ENCODE results near the gene DDX42. TPM values are rescaled to one million over a fixed set of nuclear protein-coding genes. Genes with fewer than 3 reads are reported as not detected.

Gene DDX42
- total and polyA plus RNA-seq, 2 experiments from 2014 or later: 57.8 to 101 TPM

DNA sequence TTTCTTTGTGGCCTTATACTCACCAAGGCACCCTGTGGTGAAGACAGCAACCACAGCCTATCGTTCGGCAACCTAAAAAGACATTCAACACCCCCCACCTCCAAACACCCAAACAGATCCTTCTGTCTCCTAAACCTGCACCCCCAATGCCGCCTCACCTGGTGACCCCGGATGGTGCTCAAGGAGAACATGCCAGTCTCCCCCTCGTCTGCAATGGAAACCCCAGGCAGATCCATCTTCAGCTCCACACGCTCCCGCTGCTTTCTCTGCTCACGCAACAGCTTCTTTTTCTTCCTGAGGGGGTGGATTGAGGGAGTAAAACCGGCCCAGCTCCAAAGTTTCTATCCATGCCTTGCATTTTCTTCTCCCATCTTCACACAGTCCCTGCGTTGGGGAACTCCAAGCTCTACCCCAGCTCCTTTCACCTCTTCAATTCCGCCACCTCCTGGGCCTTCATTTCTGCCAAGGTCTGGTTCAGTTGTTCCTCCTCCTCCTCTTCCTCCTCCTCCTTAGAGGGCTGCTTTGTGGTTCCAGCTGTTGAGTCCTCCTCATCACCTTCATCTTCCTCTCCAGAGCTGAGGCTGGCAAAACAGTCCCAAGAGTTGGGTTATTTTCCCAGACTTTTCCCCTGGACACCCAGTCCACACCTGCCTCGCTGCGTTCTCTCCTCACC lies 49.8 kb downstream of the DDX42 start:
- H3K4me3 Mint-ChIP-seq: no peak overlapping the region; the same call in 2 of the 3 replicates
- Histone ChIP-seq H3F3A (replicated peaks; ENCODE audit: low read depth) (peaks cover 22% of the 10 kb centered on the region), H3K36me3 (ENCODE audit: insufficient read depth) (peaks cover 62% of the 10 kb centered on the region), H3K4me3 (no peak overlapping the region), H3K79me2 (replicated peaks; ENCODE audit: insufficient read depth) (peaks cover 28% of the 10 kb centered on the region), H3K9me2 (ENCODE audit: insufficient read depth) (no peaks in the 10 kb centered on the region), H3K27me3 (ENCODE audit: insufficient read depth) (no peaks in the 10 kb centered on the region), H3K4me1 (ENCODE audit: insufficient read depth) (peaks cover 6% of the 10 kb centered on the region; the same call in 1 of the 2 replicates), H2AFZ (no peak overlapping the region), H3K27ac (ENCODE audit: low read depth) (no peak overlapping the region), H3K4me2 (no peak overlapping the region), H4K20me1 (replicated peaks; ENCODE audit: insufficient read depth) (peaks cover 51% of the 10 kb centered on the region)
- H3K27me3 Mint-ChIP-seq (ENCODE audit: insufficient read depth, low read depth, poor library complexity): peaks cover 12% of the 10 kb centered on the region
- H3K4me1 Mint-ChIP-seq: peaks cover 17% of the 10 kb centered on the region
- no peak overlapping the region for H3K27ac Mint-ChIP-seq
- DNase-seq (ENCODE audit: low spot score) (no peak), ATAC-seq (no peak)
- TF ChIP-seq POLR2AphosphoS5 (IDR thresholded peaks at IDR 0.05; ENCODE audit: low read depth) (no peak), EZH2phosphoT487 (IDR thresholded peaks at IDR 0.05; ENCODE audit: unreplicated experiment) (no peak), STAT1 (IDR thresholded peaks at IDR 0.05; ENCODE audit: unreplicated experiment) (no peak), CREB1 (CRISPR knock-in tag; IDR thresholded peaks at IDR 0.05; ENCODE audit: low read depth) (no peak), ZNF114 (CRISPR knock-in tag; IDR thresholded peaks at IDR 0.05) (no peak)
- TF ChIP-seq, protein P1, sequence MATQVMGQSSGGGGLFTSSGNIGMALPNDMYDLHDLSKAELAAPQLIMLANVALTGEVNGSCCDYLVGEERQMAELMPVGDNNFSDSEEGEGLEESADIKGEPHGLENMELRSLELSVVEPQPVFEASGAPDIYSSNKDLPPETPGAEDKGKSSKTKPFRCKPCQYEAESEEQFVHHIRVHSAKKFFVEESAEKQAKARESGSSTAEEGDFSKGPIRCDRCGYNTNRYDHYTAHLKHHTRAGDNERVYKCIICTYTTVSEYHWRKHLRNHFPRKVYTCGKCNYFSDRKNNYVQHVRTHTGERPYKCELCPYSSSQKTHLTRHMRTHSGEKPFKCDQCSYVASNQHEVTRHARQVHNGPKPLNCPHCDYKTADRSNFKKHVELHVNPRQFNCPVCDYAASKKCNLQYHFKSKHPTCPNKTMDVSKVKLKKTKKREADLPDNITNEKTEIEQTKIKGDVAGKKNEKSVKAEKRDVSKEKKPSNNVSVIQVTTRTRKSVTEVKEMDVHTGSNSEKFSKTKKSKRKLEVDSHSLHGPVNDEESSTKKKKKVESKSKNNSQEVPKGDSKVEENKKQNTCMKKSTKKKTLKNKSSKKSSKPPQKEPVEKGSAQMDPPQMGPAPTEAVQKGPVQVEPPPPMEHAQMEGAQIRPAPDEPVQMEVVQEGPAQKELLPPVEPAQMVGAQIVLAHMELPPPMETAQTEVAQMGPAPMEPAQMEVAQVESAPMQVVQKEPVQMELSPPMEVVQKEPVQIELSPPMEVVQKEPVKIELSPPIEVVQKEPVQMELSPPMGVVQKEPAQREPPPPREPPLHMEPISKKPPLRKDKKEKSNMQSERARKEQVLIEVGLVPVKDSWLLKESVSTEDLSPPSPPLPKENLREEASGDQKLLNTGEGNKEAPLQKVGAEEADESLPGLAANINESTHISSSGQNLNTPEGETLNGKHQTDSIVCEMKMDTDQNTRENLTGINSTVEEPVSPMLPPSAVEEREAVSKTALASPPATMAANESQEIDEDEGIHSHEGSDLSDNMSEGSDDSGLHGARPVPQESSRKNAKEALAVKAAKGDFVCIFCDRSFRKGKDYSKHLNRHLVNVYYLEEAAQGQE (IDR thresholded peaks at IDR 0.05; ENCODE audit: unreplicated experiment): no peak
- peaks cover 98% of the 10 kb centered on the region for H3K36me3 Mint-ChIP-seq (ENCODE audit: low read depth)
- H3K9me3 Mint-ChIP-seq: no peaks in the 10 kb centered on the region; the same call in 2 of the 3 replicates

DNA sequence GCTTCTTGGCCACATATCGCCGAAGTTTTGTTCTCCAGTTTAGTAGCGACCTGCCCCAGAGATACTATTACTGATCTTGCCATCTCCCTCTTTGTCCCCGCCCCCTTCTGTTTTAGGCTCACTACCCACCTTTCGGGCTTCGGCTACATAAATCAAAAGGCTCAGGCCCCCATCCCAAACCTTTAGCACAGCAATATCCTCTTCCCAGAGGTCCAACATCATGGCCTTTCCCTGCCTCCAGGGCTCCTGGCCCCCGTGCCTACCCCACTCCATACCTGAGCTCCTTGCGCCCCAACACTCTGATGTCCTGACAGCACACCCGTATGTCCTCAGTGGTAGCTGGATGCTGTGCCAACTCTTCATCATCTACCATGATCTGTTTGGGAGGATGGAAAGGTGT lies 50.4 kb downstream of the DDX42 start:
- no peak for DNase-seq (ENCODE audit: low spot score)
- no peaks in the 10 kb centered on the region for H3K9me2 ChIP-seq (ENCODE audit: insufficient read depth)
- peaks cover 6% of the 10 kb centered on the region; the same call in 1 of the 2 replicates for H3K4me1 ChIP-seq (ENCODE audit: insufficient read depth)
- H3K4me3 ChIP-seq: no peak overlapping the region
- H3K79me2 ChIP-seq (replicated peaks; ENCODE audit: insufficient read depth): peaks cover 34% of the 10 kb centered on the region
- H3K27me3 ChIP-seq (ENCODE audit: insufficient read depth): no peaks in the 10 kb centered on the region
- peaks cover 62% of the 10 kb centered on the region for H3K36me3 ChIP-seq (ENCODE audit: insufficient read depth)
- peaks cover 52% of the 10 kb centered on the region for H4K20me1 ChIP-seq (replicated peaks; ENCODE audit: insufficient read depth)
- H3K4me2 ChIP-seq: no peak overlapping the region
- no peak overlapping the region for H3K27ac ChIP-seq (ENCODE audit: low read depth)
- H3K27ac Mint-ChIP-seq: no peak overlapping the region
- ATAC-seq: no peak
- H2AFZ ChIP-seq: no peak overlapping the region
- H3F3A ChIP-seq (replicated peaks; ENCODE audit: low read depth): peaks cover 20% of the 10 kb centered on the region
- no peaks in the 10 kb centered on the region; the same call in 2 of the 3 replicates for H3K9me3 Mint-ChIP-seq
- peaks cover 12% of the 10 kb centered on the region for H3K27me3 Mint-ChIP-seq (ENCODE audit: insufficient read depth, low read depth, poor library complexity)
- H3K4me1 Mint-ChIP-seq: peaks cover 20% of the 10 kb centered on the region
- peaks cover 98% of the 10 kb centered on the region for H3K36me3 Mint-ChIP-seq (ENCODE audit: low read depth)
- H3K4me3 Mint-ChIP-seq: no peak overlapping the region
- TF ChIP-seq CREB1 (CRISPR knock-in tag; IDR thresholded peaks at IDR 0.05; ENCODE audit: low read depth) (no peak), EZH2 (IDR thresholded peaks at IDR 0.05; ENCODE audit: low read depth, unreplicated experiment) (no peak), POLR2AphosphoS5 (IDR thresholded peaks at IDR 0.05; ENCODE audit: low read depth) (no peak), JUNB (IDR thresholded peaks at IDR 0.05; ENCODE audit: unreplicated experiment) (no peak)
- TF ChIP-seq, protein P2, sequence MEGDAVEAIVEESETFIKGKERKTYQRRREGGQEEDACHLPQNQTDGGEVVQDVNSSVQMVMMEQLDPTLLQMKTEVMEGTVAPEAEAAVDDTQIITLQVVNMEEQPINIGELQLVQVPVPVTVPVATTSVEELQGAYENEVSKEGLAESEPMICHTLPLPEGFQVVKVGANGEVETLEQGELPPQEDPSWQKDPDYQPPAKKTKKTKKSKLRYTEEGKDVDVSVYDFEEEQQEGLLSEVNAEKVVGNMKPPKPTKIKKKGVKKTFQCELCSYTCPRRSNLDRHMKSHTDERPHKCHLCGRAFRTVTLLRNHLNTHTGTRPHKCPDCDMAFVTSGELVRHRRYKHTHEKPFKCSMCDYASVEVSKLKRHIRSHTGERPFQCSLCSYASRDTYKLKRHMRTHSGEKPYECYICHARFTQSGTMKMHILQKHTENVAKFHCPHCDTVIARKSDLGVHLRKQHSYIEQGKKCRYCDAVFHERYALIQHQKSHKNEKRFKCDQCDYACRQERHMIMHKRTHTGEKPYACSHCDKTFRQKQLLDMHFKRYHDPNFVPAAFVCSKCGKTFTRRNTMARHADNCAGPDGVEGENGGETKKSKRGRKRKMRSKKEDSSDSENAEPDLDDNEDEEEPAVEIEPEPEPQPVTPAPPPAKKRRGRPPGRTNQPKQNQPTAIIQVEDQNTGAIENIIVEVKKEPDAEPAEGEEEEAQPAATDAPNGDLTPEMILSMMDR (conservative IDR thresholded peaks at IDR 0.05; ENCODE audit: low read depth in 2 of 2): no peak
- TF ChIP-seq, protein P3, sequence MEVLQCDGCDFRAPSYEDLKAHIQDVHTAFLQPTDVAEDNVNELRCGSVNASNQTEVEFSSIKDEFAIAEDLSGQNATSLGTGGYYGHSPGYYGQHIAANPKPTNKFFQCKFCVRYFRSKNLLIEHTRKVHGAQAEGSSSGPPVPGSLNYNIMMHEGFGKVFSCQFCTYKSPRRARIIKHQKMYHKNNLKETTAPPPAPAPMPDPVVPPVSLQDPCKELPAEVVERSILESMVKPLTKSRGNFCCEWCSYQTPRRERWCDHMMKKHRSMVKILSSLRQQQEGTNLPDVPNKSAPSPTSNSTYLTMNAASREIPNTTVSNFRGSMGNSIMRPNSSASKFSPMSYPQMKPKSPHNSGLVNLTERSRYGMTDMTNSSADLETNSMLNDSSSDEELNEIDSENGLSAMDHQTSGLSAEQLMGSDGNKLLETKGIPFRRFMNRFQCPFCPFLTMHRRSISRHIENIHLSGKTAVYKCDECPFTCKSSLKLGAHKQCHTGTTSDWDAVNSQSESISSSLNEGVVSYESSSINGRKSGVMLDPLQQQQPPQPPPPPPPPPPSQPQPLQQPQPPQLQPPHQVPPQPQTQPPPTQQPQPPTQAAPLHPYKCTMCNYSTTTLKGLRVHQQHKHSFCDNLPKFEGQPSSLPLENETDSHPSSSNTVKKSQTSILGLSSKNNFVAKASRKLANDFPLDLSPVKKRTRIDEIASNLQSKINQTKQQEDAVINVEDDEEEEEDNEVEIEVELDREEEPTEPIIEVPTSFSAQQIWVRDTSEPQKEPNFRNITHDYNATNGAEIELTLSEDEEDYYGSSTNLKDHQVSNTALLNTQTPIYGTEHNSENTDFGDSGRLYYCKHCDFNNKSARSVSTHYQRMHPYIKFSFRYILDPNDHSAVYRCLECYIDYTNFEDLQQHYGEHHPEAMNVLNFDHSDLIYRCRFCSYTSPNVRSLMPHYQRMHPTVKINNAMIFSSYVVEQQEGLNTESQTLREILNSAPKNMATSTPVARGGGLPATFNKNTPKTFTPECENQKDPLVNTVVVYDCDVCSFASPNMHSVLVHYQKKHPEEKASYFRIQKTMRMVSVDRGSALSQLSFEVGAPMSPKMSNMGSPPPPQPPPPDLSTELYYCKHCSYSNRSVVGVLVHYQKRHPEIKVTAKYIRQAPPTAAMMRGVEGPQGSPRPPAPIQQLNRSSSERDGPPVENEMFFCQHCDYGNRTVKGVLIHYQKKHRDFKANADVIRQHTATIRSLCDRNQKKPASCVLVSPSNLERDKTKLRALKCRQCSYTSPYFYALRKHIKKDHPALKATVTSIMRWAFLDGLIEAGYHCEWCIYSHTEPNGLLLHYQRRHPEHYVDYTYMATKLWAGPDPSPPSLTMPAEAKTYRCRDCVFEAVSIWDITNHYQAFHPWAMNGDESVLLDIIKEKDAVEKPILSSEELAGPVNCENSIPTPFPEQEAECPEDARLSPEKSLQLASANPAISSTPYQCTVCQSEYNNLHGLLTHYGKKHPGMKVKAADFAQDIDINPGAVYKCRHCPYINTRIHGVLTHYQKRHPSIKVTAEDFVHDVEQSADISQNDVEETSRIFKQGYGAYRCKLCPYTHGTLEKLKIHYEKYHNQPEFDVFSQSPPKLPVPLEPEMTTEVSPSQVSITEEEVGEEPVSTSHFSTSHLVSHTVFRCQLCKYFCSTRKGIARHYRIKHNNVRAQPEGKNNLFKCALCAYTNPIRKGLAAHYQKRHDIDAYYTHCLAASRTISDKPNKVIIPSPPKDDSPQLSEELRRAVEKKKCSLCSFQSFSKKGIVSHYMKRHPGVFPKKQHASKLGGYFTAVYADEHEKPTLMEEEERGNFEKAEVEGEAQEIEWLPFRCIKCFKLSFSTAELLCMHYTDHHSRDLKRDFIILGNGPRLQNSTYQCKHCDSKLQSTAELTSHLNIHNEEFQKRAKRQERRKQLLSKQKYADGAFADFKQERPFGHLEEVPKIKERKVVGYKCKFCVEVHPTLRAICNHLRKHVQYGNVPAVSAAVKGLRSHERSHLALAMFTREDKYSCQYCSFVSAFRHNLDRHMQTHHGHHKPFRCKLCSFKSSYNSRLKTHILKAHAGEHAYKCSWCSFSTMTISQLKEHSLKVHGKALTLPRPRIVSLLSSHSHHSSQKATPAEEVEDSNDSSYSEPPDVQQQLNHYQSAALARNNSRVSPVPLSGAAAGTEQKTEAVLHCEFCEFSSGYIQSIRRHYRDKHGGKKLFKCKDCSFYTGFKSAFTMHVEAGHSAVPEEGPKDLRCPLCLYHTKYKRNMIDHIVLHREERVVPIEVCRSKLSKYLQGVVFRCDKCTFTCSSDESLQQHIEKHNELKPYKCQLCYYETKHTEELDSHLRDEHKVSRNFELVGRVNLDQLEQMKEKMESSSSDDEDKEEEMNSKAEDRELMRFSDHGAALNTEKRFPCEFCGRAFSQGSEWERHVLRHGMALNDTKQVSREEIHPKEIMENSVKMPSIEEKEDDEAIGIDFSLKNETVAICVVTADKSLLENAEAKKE (CRISPR knock-in tag; IDR thresholded peaks at IDR 0.05): no peak
